GM12873 (cell line): ENCODE measurements around the gene IL15RA.

Experiments
- CTCF ChIP-seq: IDR thresholded peaks from 2 replicates; pipeline ENCODE4 v1.5.1; 2012; ENCODE audit warnings: low read depth, mild to moderate bottlenecking, moderate library complexity, low read length, control low read depth; ENCODE audit not compliant: insufficient read depth; ENCODE audit errors: missing control alignments

The IL15RA gene

DNA sequence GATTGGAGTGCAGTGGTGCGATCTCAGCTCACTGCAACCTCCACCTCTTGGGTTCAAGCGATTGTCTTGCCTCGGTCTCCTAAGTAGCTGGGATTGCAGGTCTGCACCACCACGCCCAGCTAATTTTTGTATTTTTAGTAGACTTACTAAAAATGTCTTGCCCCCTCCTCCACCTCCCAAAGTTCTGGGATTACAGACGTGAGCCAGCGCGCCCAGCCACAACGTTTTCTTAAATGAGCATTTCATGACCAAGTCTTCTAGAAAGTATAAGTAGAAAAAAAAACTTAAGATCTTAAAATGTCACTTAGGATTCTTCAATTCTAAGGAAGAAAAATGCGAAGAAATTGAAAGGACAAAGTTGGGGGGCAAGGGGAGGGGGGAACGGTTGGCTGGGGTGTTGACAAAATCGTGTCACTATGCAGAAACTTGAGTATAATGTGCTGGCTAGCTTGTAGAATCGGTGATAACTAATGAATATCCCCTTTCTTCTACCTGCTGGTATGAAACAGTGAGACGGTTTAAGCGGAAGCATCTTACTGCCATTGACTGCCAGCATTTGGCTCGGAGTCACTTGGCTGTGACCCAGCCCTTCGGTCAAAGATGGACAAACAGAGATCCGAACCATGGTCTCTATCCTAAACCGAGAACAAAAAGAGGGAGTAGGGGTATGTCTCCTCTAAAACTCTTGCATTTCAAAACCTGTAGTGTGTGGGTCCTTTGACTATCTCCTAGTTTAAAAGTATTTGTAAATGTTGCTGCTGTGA, 74.7 kb downstream of the IL15RA start:
- no peak for TF ChIP-seq CTCF
